ENCODE data around the gene GPR78. TPM values are rescaled to one million over a fixed set of nuclear protein-coding genes. Genes with fewer than 3 reads are reported as not detected.

GPR78 gene
- total and polyA plus RNA-seq, 2 of the 4 experiments (the other 2 are of a cell fraction), result under 0.01 to 0.10 TPM

GRCh38 chr4:8542776-8543525 is 37.2 kb upstream of the GPR78 start:
- H3K4me2 ChIP-seq (ENCODE audit: low read depth, low read length), result no peak overlapping the region
- no peak overlapping the region for H4K5ac ChIP-seq (ENCODE audit: low read depth, low read length)
- H3K14ac ChIP-seq (replicated peaks; ENCODE audit: low read depth, low read length), result no peak overlapping the region
- dilution Hi-C loops (cut with HindIII; ENCODE audit: low sequenced_read_pairs, unreplicated experiment), result no loop called here
- peaks cover 6% of the 10 kb centered on the region; the same call in 1 of the 2 replicates for H3K27me3 ChIP-seq (ENCODE audit: control insufficient read depth, insufficient read depth, low read length)
- H2BK15ac ChIP-seq (ENCODE audit: low read depth, low read length), result no peak overlapping the region
- no peak overlapping the region for H2AK5ac ChIP-seq (ENCODE audit: low read depth, low read length)
- no peak overlapping the region for H3K56ac ChIP-seq (ENCODE audit: extremely low read depth, insufficient read depth, low read length)
- H3K23ac ChIP-seq (ENCODE audit: low read depth, low read length), result no peak overlapping the region
- no peak overlapping the region for H2BK20ac ChIP-seq (ENCODE audit: low read depth, low read length)
- H3K4me3 ChIP-seq (ENCODE audit: insufficient read depth, low read depth, low read length), result no peak overlapping the region
- H3K9ac ChIP-seq (ENCODE audit: low read depth, low read length), result no peak overlapping the region
- no peaks in the 10 kb centered on the region for H4K20me1 ChIP-seq (ENCODE audit: insufficient read depth, low read length)
- no peak overlapping the region for H2BK5ac ChIP-seq (ENCODE audit: low read depth, low read length, poor library complexity, severe bottlenecking)
- ATAC-seq (ENCODE audit: low read depth), result no peak
- H3K9me1 ChIP-seq (ENCODE audit: insufficient read depth, low read length), result no peaks in the 10 kb centered on the region
- intact Hi-C loops (cut with micrococcal nuclease), result no loop called here
- in situ Hi-C loops (cut with MboI; ENCODE audit: low sequenced_read_pairs), result no loop called here
- no peak overlapping the region for H4K91ac ChIP-seq (ENCODE audit: insufficient read depth, low read depth, low read length)
- no peak overlapping the region for H4K8ac ChIP-seq (ENCODE audit: low read depth in 2 of 2, low read length in 2 of 2)
- no peak overlapping the region for H3K27ac ChIP-seq (ENCODE audit: insufficient read depth, low read length)
- BruUV-seq (replicated peaks), result no TSS peak
- peaks cover 2% of the 10 kb centered on the region; the same call in 1 of the 2 replicates for H3K4me1 ChIP-seq (ENCODE audit: control insufficient read depth, insufficient read depth, low read length)
- no peak overlapping the region for H2AK9ac ChIP-seq (replicated peaks; ENCODE audit: low read depth, low read length, poor library complexity)
- H3K4ac ChIP-seq (ENCODE audit: low read depth, low read length), result no peak overlapping the region
- ChIA-PET CTCF (no interaction called here), POLR2A (ENCODE audit: unreplicated experiment) (no interaction called here)
- no peaks in the 10 kb centered on the region for H3K36me3 ChIP-seq (ENCODE audit: control insufficient read depth, insufficient read depth, low read length)
- 87% methylated on average over 8 of the region's 16 CpGs; no CpG with 5 or more reads in 1 of the 2 experiments for WGBS, 2 experiments (ENCODE audit: extremely low coverage in 2 of 2, insufficient read length in 1 of 2)
- no peaks in the 10 kb centered on the region for H3K9me3 ChIP-seq (ENCODE audit: control insufficient read depth, insufficient read depth, low read length)
- no peak for DNase-seq
- H2AFZ ChIP-seq (replicated peaks; ENCODE audit: low read length, poor library complexity), result no peak overlapping the region
- TF ChIP-seq CEBPB (IDR thresholded peaks at IDR 0.05; ENCODE audit: low read depth, low read length) (no peak), RFX5 (IDR thresholded peaks at IDR 0.05; ENCODE audit: low read depth, low read length) (no peak), POLR2A (IDR thresholded peaks at IDR 0.05; ENCODE audit: low read depth, low read length) (no peak), MAZ (IDR thresholded peaks at IDR 0.05; ENCODE audit: borderline replicate concordance, low read depth, low read length) (no peak), RCOR1 (IDR thresholded peaks at IDR 0.05; ENCODE audit: insufficient replicate concordance, low read length) (no peak), NFE2L2 (IDR thresholded peaks at IDR 0.05; ENCODE audit: low read depth, low read length) (no peak), RAD21 (IDR thresholded peaks at IDR 0.05; ENCODE audit: low read length) (no peak), ELK1 (IDR thresholded peaks at IDR 0.05; ENCODE audit: borderline replicate concordance, low read depth, low read length) (no peak), CHD1 (IDR thresholded peaks at IDR 0.05; ENCODE audit: low read depth, low read length) (no peak)
- TF ChIP-seq, protein P1, sequence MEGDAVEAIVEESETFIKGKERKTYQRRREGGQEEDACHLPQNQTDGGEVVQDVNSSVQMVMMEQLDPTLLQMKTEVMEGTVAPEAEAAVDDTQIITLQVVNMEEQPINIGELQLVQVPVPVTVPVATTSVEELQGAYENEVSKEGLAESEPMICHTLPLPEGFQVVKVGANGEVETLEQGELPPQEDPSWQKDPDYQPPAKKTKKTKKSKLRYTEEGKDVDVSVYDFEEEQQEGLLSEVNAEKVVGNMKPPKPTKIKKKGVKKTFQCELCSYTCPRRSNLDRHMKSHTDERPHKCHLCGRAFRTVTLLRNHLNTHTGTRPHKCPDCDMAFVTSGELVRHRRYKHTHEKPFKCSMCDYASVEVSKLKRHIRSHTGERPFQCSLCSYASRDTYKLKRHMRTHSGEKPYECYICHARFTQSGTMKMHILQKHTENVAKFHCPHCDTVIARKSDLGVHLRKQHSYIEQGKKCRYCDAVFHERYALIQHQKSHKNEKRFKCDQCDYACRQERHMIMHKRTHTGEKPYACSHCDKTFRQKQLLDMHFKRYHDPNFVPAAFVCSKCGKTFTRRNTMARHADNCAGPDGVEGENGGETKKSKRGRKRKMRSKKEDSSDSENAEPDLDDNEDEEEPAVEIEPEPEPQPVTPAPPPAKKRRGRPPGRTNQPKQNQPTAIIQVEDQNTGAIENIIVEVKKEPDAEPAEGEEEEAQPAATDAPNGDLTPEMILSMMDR (conservative IDR thresholded peaks at IDR 0.05; ENCODE audit: low read depth, low read length), result no peak
- no peak overlapping the region for H2BK120ac ChIP-seq (ENCODE audit: low read depth, low read length)
- H3K18ac ChIP-seq (ENCODE audit: low read depth, low read length), result no peak overlapping the region
- H3K79me1 ChIP-seq (ENCODE audit: low read depth in 1 of 2, low read length in 2 of 2), result no peaks in the 10 kb centered on the region

All from IMR-90 (cell line).